ENCODE measurements around the gene SF3A1.

SF3A1 gene

DNA sequence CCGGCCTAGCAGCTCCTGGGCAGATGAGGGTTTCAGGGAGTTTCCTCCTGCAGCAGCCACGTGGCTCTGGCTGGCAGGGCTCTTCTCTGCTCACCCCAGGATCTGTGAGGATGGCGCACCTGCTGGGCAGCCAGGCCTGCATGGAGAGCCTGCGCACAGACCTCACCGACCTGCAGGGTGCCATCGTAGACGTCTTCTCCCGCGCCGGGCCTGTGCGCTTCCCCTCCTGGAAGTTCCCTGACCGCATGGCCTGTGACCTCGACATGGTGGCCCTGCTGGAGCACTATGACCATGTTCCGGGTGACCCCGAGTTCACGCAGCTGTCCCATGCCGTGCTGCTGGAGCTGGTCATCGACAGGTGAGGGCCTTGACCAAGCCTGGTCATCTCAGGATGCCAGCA is 9.2 kb upstream of the SF3A1 start:
- DNase-seq (ENCODE audit: low read depth) = no peak
- TF ChIP-seq, protein P1, sequence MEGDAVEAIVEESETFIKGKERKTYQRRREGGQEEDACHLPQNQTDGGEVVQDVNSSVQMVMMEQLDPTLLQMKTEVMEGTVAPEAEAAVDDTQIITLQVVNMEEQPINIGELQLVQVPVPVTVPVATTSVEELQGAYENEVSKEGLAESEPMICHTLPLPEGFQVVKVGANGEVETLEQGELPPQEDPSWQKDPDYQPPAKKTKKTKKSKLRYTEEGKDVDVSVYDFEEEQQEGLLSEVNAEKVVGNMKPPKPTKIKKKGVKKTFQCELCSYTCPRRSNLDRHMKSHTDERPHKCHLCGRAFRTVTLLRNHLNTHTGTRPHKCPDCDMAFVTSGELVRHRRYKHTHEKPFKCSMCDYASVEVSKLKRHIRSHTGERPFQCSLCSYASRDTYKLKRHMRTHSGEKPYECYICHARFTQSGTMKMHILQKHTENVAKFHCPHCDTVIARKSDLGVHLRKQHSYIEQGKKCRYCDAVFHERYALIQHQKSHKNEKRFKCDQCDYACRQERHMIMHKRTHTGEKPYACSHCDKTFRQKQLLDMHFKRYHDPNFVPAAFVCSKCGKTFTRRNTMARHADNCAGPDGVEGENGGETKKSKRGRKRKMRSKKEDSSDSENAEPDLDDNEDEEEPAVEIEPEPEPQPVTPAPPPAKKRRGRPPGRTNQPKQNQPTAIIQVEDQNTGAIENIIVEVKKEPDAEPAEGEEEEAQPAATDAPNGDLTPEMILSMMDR (IDR thresholded peaks at IDR 0.05; ENCODE audit: low read depth, low read length, missing control alignments) = no peak
- in situ Hi-C loops (cut with HindIII; ENCODE audit: low sequenced_read_pairs) = no loop called here
- no peak overlapping the region for H3K4me3 ChIP-seq (ENCODE audit: low read depth, low read length)

- no peak for DNase-seq (ENCODE audit: low read depth)
Measured at GRCh38 chr22:30362651-30363281, 6.1 kb upstream of the SF3A1 start.

GRCh38 chr22:30361916-30362650 is 5.4 kb upstream of the SF3A1 start:
- DNase-seq (ENCODE audit: low read depth) = no peak
- TF ChIP-seq, protein P1 (IDR thresholded peaks at IDR 0.05; ENCODE audit: low read depth, low read length, missing control alignments) = no peak
- in situ Hi-C loops (cut with HindIII; ENCODE audit: low sequenced_read_pairs) = no loop called here
- no peak overlapping the region for H3K4me3 ChIP-seq (ENCODE audit: low read depth, low read length)

More at GRCh38 chr22:30362651-30363281, 6.1 kb upstream of the SF3A1 start:
- in situ Hi-C loops (cut with HindIII; ENCODE audit: low sequenced_read_pairs) = no loop called here
- H3K4me3 ChIP-seq (ENCODE audit: low read depth, low read length) = no peak overlapping the region
- TF ChIP-seq, protein P1 (IDR thresholded peaks at IDR 0.05; ENCODE audit: low read depth, low read length, missing control alignments) = no peak

DNA sequence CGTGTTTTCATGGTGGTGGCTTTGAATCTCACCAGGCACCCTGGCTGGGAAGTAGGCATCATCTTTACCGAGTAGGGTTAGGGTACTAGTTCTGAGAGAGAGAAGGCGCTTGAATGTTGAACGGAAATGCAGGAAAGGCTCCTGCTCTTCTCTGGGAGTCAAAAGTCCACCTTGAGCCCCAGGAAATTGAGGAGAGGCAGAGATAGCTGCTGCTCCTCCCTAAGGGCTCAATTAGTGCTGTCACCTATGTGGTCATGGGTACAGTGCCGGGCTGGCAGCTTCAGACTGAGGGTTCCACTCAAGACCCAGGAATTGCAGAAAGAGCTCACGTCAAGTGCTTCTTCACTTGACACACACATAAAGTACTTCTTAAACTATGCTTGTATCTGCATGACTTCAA is 1.8 kb upstream of the SF3A1 start:
- in situ Hi-C loops (cut with HindIII; ENCODE audit: low sequenced_read_pairs) = no loop called here
- TF ChIP-seq, protein P1 (IDR thresholded peaks at IDR 0.05; ENCODE audit: low read depth, low read length, missing control alignments) = no peak
- no peak for DNase-seq (ENCODE audit: low read depth)
- no peak overlapping the region for H3K4me3 ChIP-seq (ENCODE audit: low read depth, low read length)

DNA sequence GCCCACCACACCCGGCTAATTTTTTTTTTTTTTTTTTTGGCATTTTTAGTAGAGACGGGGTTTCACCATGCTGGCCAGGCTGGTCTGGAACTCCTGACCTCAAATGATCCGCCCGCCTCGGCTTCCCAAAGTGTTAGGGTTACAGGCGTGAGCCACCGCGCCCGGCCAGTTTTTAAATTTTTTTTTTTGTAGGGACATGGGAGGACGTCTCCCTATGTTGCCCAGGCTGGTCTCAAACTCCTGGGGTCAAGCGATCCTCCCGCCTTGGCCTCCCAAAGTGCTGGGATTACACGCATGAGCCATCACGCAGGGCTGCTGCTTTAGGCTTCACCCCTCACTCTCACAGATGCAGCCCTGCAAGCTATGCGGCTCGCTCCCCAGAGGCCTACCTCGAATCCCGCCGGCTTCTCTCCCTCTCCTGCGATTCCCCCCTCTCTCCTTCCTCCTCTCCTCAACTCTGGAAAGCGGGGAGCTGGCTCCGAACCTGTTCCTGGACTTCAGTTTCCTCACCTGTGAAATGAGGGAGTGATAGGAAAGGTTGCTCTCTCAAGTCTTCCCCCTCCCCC is 1.0 kb upstream of the SF3A1 start:
- no peak for DNase-seq (ENCODE audit: low read depth)
- in situ Hi-C loops (cut with HindIII; ENCODE audit: low sequenced_read_pairs) = no loop called here
- TF ChIP-seq, protein P1 (IDR thresholded peaks at IDR 0.05; ENCODE audit: low read depth, low read length, missing control alignments) = no peak
- peak overlapping the region; percentile 65 for H3K4me3 ChIP-seq (ENCODE audit: low read depth, low read length)

DNA sequence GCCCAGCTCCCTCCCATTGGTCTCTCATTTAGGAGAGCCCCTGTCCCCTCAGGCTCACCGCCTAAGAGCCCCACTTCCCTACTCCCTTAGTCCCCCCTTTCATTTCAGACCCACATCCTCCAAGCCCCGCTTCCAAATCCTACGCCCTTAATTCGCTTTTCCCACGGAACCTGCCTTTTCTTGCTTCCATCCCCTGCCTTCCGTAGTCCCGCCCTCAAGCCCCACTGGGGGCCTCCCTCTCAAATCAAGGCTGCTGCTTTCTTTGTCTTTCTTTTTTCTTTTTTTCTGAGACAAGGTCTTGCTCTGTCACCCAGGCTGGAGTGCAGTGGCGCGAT is 509 bp upstream of the SF3A1 start:
- H3K4me3 ChIP-seq (ENCODE audit: low read depth, low read length) = peak overlapping the region; percentile 65
- TF ChIP-seq, protein P1 (IDR thresholded peaks at IDR 0.05; ENCODE audit: low read depth, low read length, missing control alignments) = no peak
- in situ Hi-C loops (cut with HindIII; ENCODE audit: low sequenced_read_pairs) = no loop called here
- no peak for DNase-seq (ENCODE audit: low read depth)
